Nucleus accumbens (tissue), 56 donors: ENCODE measurements around the gene NLGN1.

Experiments used
- DNase-seq, 56 donors: peaks; one replicate each; lab custom pipeline; 2025; lab: John Stamatoyannopoulos, UW

Gene NLGN1

GRCh38 chr3:173892547-173892946 is 495.0 kb downstream of the NLGN1 start:
- DNase-seq, result no peak

GRCh38 chr3:173893066-173893465 is 495.5 kb downstream of the NLGN1 start:
- no peak for DNase-seq

GRCh38 chr3:173893835-173894234 is 496.3 kb downstream of the NLGN1 start:
- no peak for DNase-seq

GRCh38 chr3:173897631-173898030 is 500.1 kb downstream of the NLGN1 start:
- DNase-seq, result no peak

- DNase-seq, result no peak
Observed at GRCh38 chr3:173901649-173902048, 504.1 kb downstream of the NLGN1 start.

- DNase-seq, result no peak
Observed at GRCh38 chr3:173902401-173902800, 504.9 kb downstream of the NLGN1 start.

GRCh38 chr3:173902871-173903270 is 505.3 kb downstream of the NLGN1 start:
- DNase-seq, result no peak

GRCh38 chr3:173905381-173905780 is 507.8 kb downstream of the NLGN1 start:
- no peak for DNase-seq

- peak in 46 of 56 donors; percentile 3 to 80 (median 40) for DNase-seq
Observed at GRCh38 chr3:173911446-173911845, 513.9 kb downstream of the NLGN1 start.

- no peak for DNase-seq
Observed at GRCh38 chr3:173912126-173912525, 514.6 kb downstream of the NLGN1 start.

- peak in 13 of 56 donors; percentile 1 to 36 (median 7) for DNase-seq
Observed at GRCh38 chr3:173913397-173913796, 515.9 kb downstream of the NLGN1 start.

- no peak for DNase-seq
Observed at GRCh38 chr3:173913974-173914421, 516.5 kb downstream of the NLGN1 start.

- DNase-seq, result no peak
Observed at GRCh38 chr3:173916799-173917198, 519.3 kb downstream of the NLGN1 start.

GRCh38 chr3:173920386-173920785 is 522.8 kb downstream of the NLGN1 start:
- no peak for DNase-seq

GRCh38 chr3:173921732-173922131 is 524.2 kb downstream of the NLGN1 start:
- no peak for DNase-seq

- no peak for DNase-seq
Observed at GRCh38 chr3:173923204-173923603, 525.7 kb downstream of the NLGN1 start.

GRCh38 chr3:173930251-173930650 is 532.7 kb downstream of the NLGN1 start:
- DNase-seq, result no peak

- DNase-seq, result peak in 17 of 56 donors; percentile 4 to 71 (median 22)
Observed at GRCh38 chr3:173932624-173933023, 535.1 kb downstream of the NLGN1 start.

GRCh38 chr3:173933113-173933512 is 535.6 kb downstream of the NLGN1 start:
- DNase-seq, result no peak

- DNase-seq, result no peak
Observed at GRCh38 chr3:173936316-173936715, 538.8 kb downstream of the NLGN1 start.

GRCh38 chr3:173938159-173938558 is 540.6 kb downstream of the NLGN1 start:
- no peak for DNase-seq

GRCh38 chr3:173938616-173939015 is 541.1 kb downstream of the NLGN1 start:
- DNase-seq, result no peak

GRCh38 chr3:173939331-173939730 is 541.8 kb downstream of the NLGN1 start:
- DNase-seq, result no peak
